H9 (cell line): ENCODE data around the gene ZFYVE27. TPM values are rescaled to one million over a fixed set of nuclear protein-coding genes. Genes with fewer than 3 reads are reported as not detected.

Experiments used
- DNase-seq: peaks from one replicate; pipeline ENCODE4 v3.0.0-alpha.2; 2017
- H2AFZ ChIP-seq: one replicate; pipeline ENCODE4 v1.6.1; 2013; ENCODE audit warnings: mild to moderate bottlenecking, low read length, control low read depth, moderate library complexity
- H2AK5ac ChIP-seq: 2 replicates; pipeline ENCODE4 v1.6.1; 2013; ENCODE audit warnings: low read length, control low read depth, mixed read lengths; ENCODE audit not compliant: insufficient read length
- H2BK120ac ChIP-seq: one replicate; pipeline ENCODE4 v1.6.1; 2013; ENCODE audit warnings: low read depth, mild to moderate bottlenecking, low read length, control low read depth, inconsistent platforms; ENCODE audit not compliant: poor library complexity, severe bottlenecking
- H2BK12ac ChIP-seq: 2 replicates; pipeline ENCODE4 v1.6.1; 2013; ENCODE audit warnings: low read length, control low read depth, mixed read lengths, low read depth; ENCODE audit not compliant: insufficient read length
- H2BK15ac ChIP-seq: 2 replicates; pipeline ENCODE4 v1.6.1; 2013; ENCODE audit warnings: low read depth, low read length, control low read depth
- H2BK20ac ChIP-seq: one replicate; pipeline ENCODE4 v1.6.1; 2013; ENCODE audit warnings: low read depth, mild to moderate bottlenecking, low read length, control low read depth, inconsistent platforms; ENCODE audit not compliant: poor library complexity, severe bottlenecking
- H2BK5ac ChIP-seq: 2 replicates; pipeline ENCODE4 v1.6.1; 2013; ENCODE audit warnings: low read length, control low read depth, mixed read lengths; ENCODE audit not compliant: insufficient read length
- H3K14ac ChIP-seq: 2 replicates; pipeline ENCODE4 v1.6.1; 2013; ENCODE audit warnings: low read length, control low read depth; ENCODE audit not compliant: insufficient read depth
- H3K18ac ChIP-seq: 2 replicates; pipeline ENCODE4 v1.6.1; 2013; ENCODE audit warnings: low read depth, mild to moderate bottlenecking, mixed read lengths, low read length, control low read depth; ENCODE audit not compliant: insufficient read length
- H3K23ac ChIP-seq: 2 replicates; pipeline ENCODE4 v1.6.1; 2013; ENCODE audit warnings: low read length, control low read depth, mixed read lengths, low read depth; ENCODE audit not compliant: insufficient read length
- H3K23me2 ChIP-seq: 2 replicates; pipeline ENCODE4 v1.6.1; 2013; ENCODE audit warnings: low read depth, mild to moderate bottlenecking, mixed read lengths, low read length, control low read depth; ENCODE audit not compliant: insufficient read length, poor library complexity, severe bottlenecking
- H3K27ac ChIP-seq: 2 replicates; pipeline ENCODE4 v1.5.1; 2013; ENCODE audit warnings: low read length, control low read depth, mixed read lengths, low read depth; ENCODE audit not compliant: insufficient read length
- H3K27me3 ChIP-seq: 2 replicates; pipeline ENCODE4 v1.6.1; 2013; ENCODE audit warnings: low read length, control low read depth, inconsistent platforms; ENCODE audit not compliant: insufficient read depth
- H3K4ac ChIP-seq: 2 replicates; pipeline ENCODE4 v1.6.1; 2013; ENCODE audit warnings: low read depth, mild to moderate bottlenecking, control low read depth, inconsistent platforms, low read length, moderate library complexity
- H3K4me1 ChIP-seq: 2 replicates; pipeline ENCODE4 v1.6.1; 2013; ENCODE audit warnings: low read length, control low read depth, inconsistent platforms; ENCODE audit not compliant: insufficient read depth
- H3K4me2 ChIP-seq: 2 replicates; pipeline ENCODE4 v1.6.1; 2013; ENCODE audit warnings: low read length, control low read depth, mixed read lengths; ENCODE audit not compliant: insufficient read length, insufficient read depth
- H3K56ac ChIP-seq: 2 replicates; pipeline ENCODE4 v1.6.1; 2013; ENCODE audit warnings: low read depth, mild to moderate bottlenecking, mixed read lengths, low read length, control low read depth; ENCODE audit not compliant: insufficient read length
- H3K79me1 ChIP-seq: 2 replicates; pipeline ENCODE4 v1.6.1; 2013; ENCODE audit warnings: low read depth, mild to moderate bottlenecking, moderate library complexity, low read length, control low read depth, inconsistent platforms; ENCODE audit not compliant: insufficient read depth, poor library complexity, severe bottlenecking
- H3K79me2 ChIP-seq: 2 replicates; pipeline ENCODE4 v1.6.1; 2013; ENCODE audit warnings: low read length, control low read depth, inconsistent platforms; ENCODE audit not compliant: insufficient read depth
- H3K9ac ChIP-seq: 2 replicates; pipeline ENCODE4 v1.6.1; 2013; ENCODE audit warnings: low read length, control low read depth, mixed read lengths; ENCODE audit not compliant: insufficient read length; ENCODE audit errors: extremely low read depth
- H3K9me3 ChIP-seq: one replicate; pipeline ENCODE4 v1.6.1; 2013; ENCODE audit warnings: low read depth, low read length, inconsistent platforms; ENCODE audit not compliant: control insufficient read depth
- H3T11ph ChIP-seq: one replicate; pipeline ENCODE4 v1.6.1; 2013; ENCODE audit warnings: mild to moderate bottlenecking, low read length, control low read depth, inconsistent platforms
- H4K20me1 ChIP-seq: one replicate; pipeline ENCODE4 v1.6.1; 2013; ENCODE audit not compliant: control insufficient read depth, insufficient read length, insufficient read depth
- H4K5ac ChIP-seq: 2 replicates; pipeline ENCODE4 v1.6.1; 2013; ENCODE audit warnings: low read depth, mild to moderate bottlenecking, mixed read lengths, low read length, control low read depth; ENCODE audit not compliant: insufficient read length
- H4K8ac ChIP-seq: replicated peaks from 2 replicates; pipeline ENCODE4 v1.6.1; 2013; ENCODE audit warnings: low read length, control low read depth, mixed read lengths, low read depth; ENCODE audit not compliant: insufficient read length
- H4K91ac ChIP-seq: 2 replicates; pipeline ENCODE4 v1.6.1; 2013; ENCODE audit warnings: low read depth, mild to moderate bottlenecking, moderate library complexity, mixed read lengths, low read length, control low read depth; ENCODE audit not compliant: insufficient read length
- H3K27ac Mint-ChIP-seq, 3 experiments: 2 replicates in 2 of 3; 3 replicates in 1 of 3; pipeline ENCODE4 v1.8.0; 2020 to 2021; ENCODE audit warnings: mixed read lengths in 3 of 3, mild to moderate bottlenecking in 1 of 3, moderate library complexity in 1 of 3
- H3K27me3 Mint-ChIP-seq: 2 replicates; pipeline ENCODE4 v1.8.0; 2021; ENCODE audit warnings: low read depth, mild to moderate bottlenecking, moderate library complexity, mixed read lengths
- H3K36me3 Mint-ChIP-seq, 3 experiments: 2 replicates in 2 of 3; 3 replicates in 1 of 3; pipeline ENCODE4 v1.8.0; 2020 to 2021; ENCODE audit warnings: low read depth in 3 of 3, mixed read lengths in 3 of 3; ENCODE audit not compliant: insufficient read depth in 1 of 3
- H3K4me1 Mint-ChIP-seq, 2 experiments: 2 replicates each; pipeline ENCODE4 v1.8.0; 2020; ENCODE audit warnings: mixed read lengths in 2 of 2
- H3K4me3 Mint-ChIP-seq, 2 experiments: 2 replicates in 1 of 2; 3 replicates in 1 of 2; pipeline ENCODE4 v1.8.0; 2020 to 2021; ENCODE audit warnings: mild to moderate bottlenecking in 2 of 2, mixed read lengths in 2 of 2, moderate library complexity in 1 of 2
- H3K9me3 Mint-ChIP-seq, 2 experiments: 2 replicates in 1 of 2; 3 replicates in 1 of 2; pipeline ENCODE4 v1.8.0; 2020; ENCODE audit warnings: mild to moderate bottlenecking in 2 of 2, mixed read lengths in 2 of 2, moderate library complexity in 1 of 2
- CTCF ChIP-seq: fragments of 200-600 bp; sonication (generic); conservative IDR thresholded peaks from 3 replicates; pipeline ENCODE4 v1.8.0; 2021; ENCODE audit warnings: antibody characterized with exemption, mild to moderate bottlenecking
- WGBS: extraction: QIAGEN DNeasy Blood & Tissue Kit; methylation state at CpG from one replicate; pipeline ENCODE4 v1.1.7; 2013; ENCODE audit warnings: missing lambda C conversion rate, low lambda C conversion rate, mixed read lengths; ENCODE audit not compliant: insufficient read length; ENCODE audit errors: extremely low coverage; 5-methylcytosine and 5-hydroxymethylcytosine counted together
- total RNA-seq: library from RNA; stranded (reverse); gene quantifications from 2 replicates; pipeline ENCODE4 v1.2.1, GENCODE V29; 2021

Gene ZFYVE27
- total RNA-seq, 1 experiment from 2014 or later, result 33.2 TPM

- Histone ChIP-seq H3K79me1 (no peaks in the 10 kb centered on the region), H3K4me1 (no peaks in the 10 kb centered on the region), H3T11ph (no peak overlapping the region), H3K79me2 (no peaks in the 10 kb centered on the region), H3K4ac (no peak overlapping the region), H3K56ac (no peak overlapping the region), H2BK20ac (no peak overlapping the region), H3K9ac (no peak overlapping the region), H4K8ac (no peak overlapping the region), H2BK120ac (no peak overlapping the region), H3K18ac (no peak overlapping the region), H3K9me3 (no peaks in the 10 kb centered on the region), H4K20me1 (no peaks in the 10 kb centered on the region), H2BK5ac (no peak overlapping the region), H3K27me3 (no peaks in the 10 kb centered on the region), H4K91ac (no peak overlapping the region), H3K23me2 (no peaks in the 10 kb centered on the region), H2BK12ac (no peak overlapping the region), H3K14ac (no peak overlapping the region), H4K5ac (no peak overlapping the region), H3K27ac (no peak overlapping the region), H2AFZ (no peak overlapping the region), H3K4me2 (no peak overlapping the region), H2AK5ac (no peak overlapping the region), H3K23ac (no peak overlapping the region), H2BK15ac (no peak overlapping the region)
- no peak for DNase-seq
- peaks cover 4 to 20% of the 10 kb centered on the region in 2 experiments for H3K4me1 Mint-ChIP-seq
- no peaks in the 10 kb centered on the region for H3K9me3 Mint-ChIP-seq
- H3K27ac Mint-ChIP-seq, result no peak overlapping the region
- no peak overlapping the region for H3K4me3 Mint-ChIP-seq
- no CpG with 5 or more reads among the region's 6 CpGs for WGBS
- H3K36me3 Mint-ChIP-seq, result peaks cover 19 to 76% (median 51%) of the 10 kb centered on the region in 3 experiments
- TF ChIP-seq CTCF, result no peak
- peaks cover 2% of the 10 kb centered on the region; the same call in 1 of the 2 replicates for H3K27me3 Mint-ChIP-seq
Measured at GRCh38 chr10:97757471-97757870, 20.5 kb downstream of the ZFYVE27 start.
